C4-2B (cell line): ENCODE measurements around the gene JAKMIP1.

Experiments
- H3K27ac ChIP-seq: fragments of 450-650 bp; 2 replicates; pipeline ENCODE4 v1.5.1; 2017
- CTCF ChIP-seq: fragments of 450-650 bp; conservative IDR thresholded peaks from 2 replicates; pipeline ENCODE4 v1.5.1; 2017; ENCODE audit warnings: mild to moderate bottlenecking
- ZFX ChIP-seq: fragments of 450-650 bp; IDR thresholded peaks from 2 replicates; pipeline ENCODE4 v1.6.1; 2017

Gene JAKMIP1

GRCh38 chr4:6029254-6029653 lies 171.1 kb downstream of the JAKMIP1 start:
- no peak for TF ChIP-seq CTCF
- no peak for TF ChIP-seq ZFX
- no peak overlapping the region for H3K27ac ChIP-seq

GRCh38 chr4:6028168-6028567 lies 172.2 kb downstream of the JAKMIP1 start:
- TF ChIP-seq CTCF (no peak), ZFX (no peak)
- peak overlapping the region; percentile 16 for H3K27ac ChIP-seq

- no peak for TF ChIP-seq CTCF
- TF ChIP-seq ZFX: no peak
- H3K27ac ChIP-seq: peak overlapping the region; percentile 16
These were observed 173.0 kb downstream of the JAKMIP1 start for GRCh38 chr4:6027392-6027791.

- H3K27ac ChIP-seq: no peak overlapping the region
- TF ChIP-seq ZFX (no peak), CTCF (no peak)
These were observed 175.9 kb downstream of the JAKMIP1 start for GRCh38 chr4:6024313-6024960.

GRCh38 chr4:6023731-6024130 lies 176.6 kb downstream of the JAKMIP1 start:
- no peak overlapping the region for H3K27ac ChIP-seq
- no peak for TF ChIP-seq CTCF
- TF ChIP-seq ZFX: no peak

GRCh38 chr4:6022607-6023288 lies 177.6 kb downstream of the JAKMIP1 start:
- TF ChIP-seq CTCF: no peak
- TF ChIP-seq ZFX: no peak

GRCh38 chr4:6021831-6022606 lies 178.3 kb downstream of the JAKMIP1 start:
- no peak overlapping the region for H3K27ac ChIP-seq
- no peak for TF ChIP-seq ZFX
- no peak for TF ChIP-seq CTCF

More at GRCh38 chr4:6022607-6023288, 177.6 kb downstream of the JAKMIP1 start:
- no peak overlapping the region for H3K27ac ChIP-seq
